Measurements from ENCODE around the gene STXBP1.

- TF ChIP-seq EZH2 (IDR thresholded peaks at IDR 0.05) = no peak
- TF ChIP-seq POLR2AphosphoS5 (IDR thresholded peaks at IDR 0.05; ENCODE audit: borderline replicate concordance, low read depth, low read length) = no peak
Observed at GRCh38 chr9:127569886-127570401, 42.1 kb upstream of the STXBP1 start.
